ENCODE data around the gene CLPX. TPM values are rescaled to one million over a fixed set of nuclear protein-coding genes. Genes with fewer than 3 reads are reported as not detected.

Gene CLPX
- total RNA-seq, 2 experiments from 2014 or later = 26.0 to 53.3 TPM

GRCh38 chr15:65204236-65204930 is 19.2 kb upstream of the CLPX start:
- no peaks in the 10 kb centered on the region for H3K4me1 ChIP-seq (ENCODE audit: insufficient read depth, low read length, poor library complexity, severe bottlenecking)
- H2AFZ ChIP-seq (ENCODE audit: low read length) = no peak overlapping the region
- BruUV-seq (replicated peaks) = no TSS peak
- no peaks in the 10 kb centered on the region for H3K9me3 ChIP-seq (ENCODE audit: low read length)
- no peak overlapping the region for H3K4me2 ChIP-seq (ENCODE audit: low read length)
- H3K36me3 ChIP-seq (ENCODE audit: insufficient read depth, low read length) = no peaks in the 10 kb centered on the region
- H4K20me1 ChIP-seq (ENCODE audit: insufficient read depth, low read length) = no peaks in the 10 kb centered on the region
- ChIA-PET CTCF (ENCODE audit: unreplicated experiment) (no interaction called here), POLR2A (no interaction called here)
- H3K79me2 ChIP-seq (ENCODE audit: insufficient read depth, low read depth, low read length) = no peaks in the 10 kb centered on the region
- no peak for TF ChIP-seq CTCF (conservative IDR thresholded peaks at IDR 0.05; ENCODE audit: low read length)
- intact Hi-C loops (cut with micrococcal nuclease; ENCODE audit: unreplicated experiment) = no loop called here
- DNase-seq (ENCODE audit: low spot score) = no peak
- no peaks in the 10 kb centered on the region for H3K9me2 ChIP-seq (ENCODE audit: insufficient read depth, low read length)
- no peak overlapping the region for H3K4me3 ChIP-seq (ENCODE audit: low read depth, low read length, poor library complexity, severe bottlenecking)
- H3K27ac ChIP-seq (ENCODE audit: low read depth, low read length, poor library complexity, severe bottlenecking) = no peak overlapping the region

GRCh38 chr15:65201918-65202317 is 16.8 kb upstream of the CLPX start:
- H4K20me1 ChIP-seq (ENCODE audit: insufficient read depth, low read length) = no peaks in the 10 kb centered on the region
- TF ChIP-seq CTCF (conservative IDR thresholded peaks at IDR 0.05; ENCODE audit: low read length) (no peak), EZH2phosphoT487 (IDR thresholded peaks at IDR 0.05; ENCODE audit: borderline replicate concordance, low read depth, low read length) (no peak)
- no peak overlapping the region for H2AFZ ChIP-seq (ENCODE audit: low read length)
- no peak overlapping the region for H3K4me2 ChIP-seq (ENCODE audit: low read length)
- intact Hi-C loops (cut with micrococcal nuclease; ENCODE audit: unreplicated experiment) = no loop called here
- no peaks in the 10 kb centered on the region for H3K4me1 ChIP-seq (ENCODE audit: insufficient read depth, low read length, poor library complexity, severe bottlenecking)
- no TSS peak for BruUV-seq (replicated peaks)
- DNase-seq (ENCODE audit: low spot score) = no peak
- no peaks in the 10 kb centered on the region for H3K36me3 ChIP-seq (ENCODE audit: insufficient read depth, low read length)
- no peak overlapping the region for H3K4me3 ChIP-seq (ENCODE audit: low read depth, low read length, poor library complexity, severe bottlenecking)
- no peaks in the 10 kb centered on the region for H3K9me2 ChIP-seq (ENCODE audit: insufficient read depth, low read length)
- POLR2A ChIA-PET = interaction anchor here (0.6 to 1.2 kb wide), 2 partner anchors 32 to 85 kb away, joined by 3 read pairs; partner anchors contain the start of gene PARP16
- CTCF ChIA-PET (ENCODE audit: unreplicated experiment) = no interaction called here
- H3K27ac ChIP-seq (ENCODE audit: low read depth, low read length, poor library complexity, severe bottlenecking) = no peak overlapping the region
- H3K9me3 ChIP-seq (ENCODE audit: low read length) = no peaks in the 10 kb centered on the region
- H3K79me2 ChIP-seq (ENCODE audit: insufficient read depth, low read depth, low read length) = no peaks in the 10 kb centered on the region

DNA sequence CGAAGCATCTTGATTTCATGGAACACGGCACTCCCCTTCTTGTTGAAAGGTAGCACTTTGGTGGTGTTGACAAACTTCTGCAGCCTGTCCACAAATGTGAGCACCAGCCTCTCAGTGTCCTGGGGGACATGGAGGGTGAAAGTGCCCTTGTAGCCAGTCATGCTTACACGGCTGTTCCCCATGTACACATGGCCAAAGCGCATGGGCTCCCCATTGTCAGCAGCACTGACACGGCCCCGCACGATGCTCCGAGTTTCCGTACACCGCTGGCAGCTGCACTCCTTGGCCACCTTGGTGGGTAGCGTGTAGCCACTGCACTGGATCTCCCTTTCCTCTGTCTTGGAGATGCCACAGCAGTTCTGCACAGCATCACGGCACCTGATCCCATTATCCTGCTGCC is 13.4 kb upstream of the CLPX start:
- ChIA-PET CTCF (ENCODE audit: unreplicated experiment) (no interaction called here), POLR2A (no interaction called here)
- intact Hi-C loops (cut with micrococcal nuclease; ENCODE audit: unreplicated experiment) = no loop called here
- no TSS peak for BruUV-seq (replicated peaks)
- H3K9me2 ChIP-seq (ENCODE audit: insufficient read depth, low read length) = no peaks in the 10 kb centered on the region
- no peak overlapping the region for H2AFZ ChIP-seq (ENCODE audit: low read length)
- H4K20me1 ChIP-seq (ENCODE audit: insufficient read depth, low read length) = no peaks in the 10 kb centered on the region
- DNase-seq (ENCODE audit: low spot score) = no peak
- no peaks in the 10 kb centered on the region for H3K79me2 ChIP-seq (ENCODE audit: insufficient read depth, low read depth, low read length)
- no peak overlapping the region for H3K27ac ChIP-seq (ENCODE audit: low read depth, low read length, poor library complexity, severe bottlenecking)
- H3K36me3 ChIP-seq (ENCODE audit: insufficient read depth, low read length) = no peaks in the 10 kb centered on the region
- no peaks in the 10 kb centered on the region for H3K4me1 ChIP-seq (ENCODE audit: insufficient read depth, low read length, poor library complexity, severe bottlenecking)
- TF ChIP-seq CTCF (conservative IDR thresholded peaks at IDR 0.05; ENCODE audit: low read length) (no peak), EZH2phosphoT487 (IDR thresholded peaks at IDR 0.05; ENCODE audit: borderline replicate concordance, low read depth, low read length) (no peak)
- H3K4me2 ChIP-seq (ENCODE audit: low read length) = no peak overlapping the region
- no peaks in the 10 kb centered on the region for H3K9me3 ChIP-seq (ENCODE audit: low read length)
- no peak overlapping the region for H3K4me3 ChIP-seq (ENCODE audit: low read depth, low read length, poor library complexity, severe bottlenecking)

Data from OCI-LY7 (cell line).